ENCODE data around the gene PPARA.

GRCh38 chr22:46286006-46286405 lies 135.7 kb downstream of the PPARA start:
- TF ChIP-seq EZH2 (IDR thresholded peaks at IDR 0.05; ENCODE audit: insufficient read depth, poor library complexity, severe bottlenecking), result no peak
- TF ChIP-seq EZH2phosphoT487 (IDR thresholded peaks at IDR 0.05; ENCODE audit: insufficient read depth, low read depth), result no peak

Data from GM23248 (cell line).